Parathyroid adenoma (tissue), 2 donors: ENCODE results near the gene CRYAA.

Source experiments
- H2AFZ ChIP-seq: fragments of 300-600 bp; sonication (generic); one replicate; pipeline ENCODE4 v1.7.0; 2017; ENCODE audit warnings: antibody characterized with exemption, mild to moderate bottlenecking
- H3K27ac ChIP-seq: fragments of 300-600 bp; sonication (generic); one replicate; pipeline ENCODE4 v1.7.0; 2017
- H3K27me3 ChIP-seq: fragments of 300-600 bp; sonication (generic); one replicate; pipeline ENCODE4 v1.7.0; 2017; ENCODE audit warnings: low read length; ENCODE audit not compliant: control insufficient read depth, insufficient read depth
- H3K36me3 ChIP-seq: fragments of 300-600 bp; sonication (generic); one replicate; pipeline ENCODE4 v1.7.0; 2017; ENCODE audit warnings: low read length; ENCODE audit not compliant: control insufficient read depth, insufficient read depth
- H3K4me1 ChIP-seq: fragments of 300-600 bp; sonication (generic); one replicate; pipeline ENCODE4 v1.7.0; 2017; ENCODE audit warnings: control low read depth
- H3K4me2 ChIP-seq: fragments of 300-600 bp; sonication (generic); one replicate; pipeline ENCODE4 v1.7.0; 2017; ENCODE audit warnings: low read length
- H3K4me3 ChIP-seq: fragments of 300-600 bp; sonication (generic); one replicate; pipeline ENCODE4 v1.7.0; 2017; ENCODE audit warnings: low read depth, low read length
- H3K79me2 ChIP-seq: fragments of 300-600 bp; sonication (generic); one replicate; pipeline ENCODE4 v1.7.0; 2017; ENCODE audit warnings: control low read depth
- H3K9ac ChIP-seq: fragments of 300-600 bp; sonication (generic); one replicate; pipeline ENCODE4 v1.7.0; 2017; ENCODE audit warnings: mild to moderate bottlenecking
- H3K9me3 ChIP-seq: fragments of 300-600 bp; sonication (generic); one replicate; pipeline ENCODE4 v1.7.0; 2017; ENCODE audit warnings: low read length; ENCODE audit not compliant: control insufficient read depth
- TF ChIP-seq, protein P1 (sequence below): fragments of 300-600 bp; sonication (generic); IDR thresholded peaks from one replicate; pipeline ENCODE4 v1.7.0; 2017; ENCODE audit warnings: antibody characterized with exemption, mild to moderate bottlenecking
- donor health status: primary hyperparathyroidism.

The CRYAA gene

GRCh38 chr21:43194303-43195120 is 25.7 kb downstream of the CRYAA start:
- Histone ChIP-seq H2AFZ (peak overlapping the region; percentile 46), H3K9ac (no peak overlapping the region), H3K9me3 (no peaks in the 10 kb centered on the region), H3K36me3 (no peaks in the 10 kb centered on the region), H3K4me1 (peaks cover 7% of the 10 kb centered on the region), H3K4me2 (no peak overlapping the region), H3K27me3 (no peaks in the 10 kb centered on the region), H3K4me3 (no peak overlapping the region), H3K27ac (no peak overlapping the region), H3K79me2 (no peaks in the 10 kb centered on the region)
- TF ChIP-seq, protein P1, sequence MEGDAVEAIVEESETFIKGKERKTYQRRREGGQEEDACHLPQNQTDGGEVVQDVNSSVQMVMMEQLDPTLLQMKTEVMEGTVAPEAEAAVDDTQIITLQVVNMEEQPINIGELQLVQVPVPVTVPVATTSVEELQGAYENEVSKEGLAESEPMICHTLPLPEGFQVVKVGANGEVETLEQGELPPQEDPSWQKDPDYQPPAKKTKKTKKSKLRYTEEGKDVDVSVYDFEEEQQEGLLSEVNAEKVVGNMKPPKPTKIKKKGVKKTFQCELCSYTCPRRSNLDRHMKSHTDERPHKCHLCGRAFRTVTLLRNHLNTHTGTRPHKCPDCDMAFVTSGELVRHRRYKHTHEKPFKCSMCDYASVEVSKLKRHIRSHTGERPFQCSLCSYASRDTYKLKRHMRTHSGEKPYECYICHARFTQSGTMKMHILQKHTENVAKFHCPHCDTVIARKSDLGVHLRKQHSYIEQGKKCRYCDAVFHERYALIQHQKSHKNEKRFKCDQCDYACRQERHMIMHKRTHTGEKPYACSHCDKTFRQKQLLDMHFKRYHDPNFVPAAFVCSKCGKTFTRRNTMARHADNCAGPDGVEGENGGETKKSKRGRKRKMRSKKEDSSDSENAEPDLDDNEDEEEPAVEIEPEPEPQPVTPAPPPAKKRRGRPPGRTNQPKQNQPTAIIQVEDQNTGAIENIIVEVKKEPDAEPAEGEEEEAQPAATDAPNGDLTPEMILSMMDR = no peak

GRCh38 chr21:43195121-43196021 is 26.6 kb downstream of the CRYAA start:
- H3K9me3 ChIP-seq = no peaks in the 10 kb centered on the region
- no peaks in the 10 kb centered on the region for H3K36me3 ChIP-seq
- H3K4me2 ChIP-seq = no peak overlapping the region
- H2AFZ ChIP-seq = peak overlapping the region; percentile 46
- H3K27ac ChIP-seq = no peak overlapping the region
- no peaks in the 10 kb centered on the region for H3K79me2 ChIP-seq
- no peak overlapping the region for H3K9ac ChIP-seq
- no peaks in the 10 kb centered on the region for H3K27me3 ChIP-seq
- H3K4me1 ChIP-seq = peaks cover 7% of the 10 kb centered on the region
- H3K4me3 ChIP-seq = no peak overlapping the region
- TF ChIP-seq, protein P1 = no peak

GRCh38 chr21:43196826-43197225 is 28.0 kb downstream of the CRYAA start:
- TF ChIP-seq, protein P1 = no peak
- Histone ChIP-seq H3K9me3 (no peaks in the 10 kb centered on the region), H3K36me3 (no peaks in the 10 kb centered on the region), H3K4me3 (no peak overlapping the region), H3K79me2 (no peaks in the 10 kb centered on the region), H3K4me1 (peaks cover 7% of the 10 kb centered on the region), H3K27ac (no peak overlapping the region), H3K9ac (no peak overlapping the region), H2AFZ (no peak overlapping the region), H3K27me3 (no peaks in the 10 kb centered on the region), H3K4me2 (peak overlapping the region; percentile 10)

DNA sequence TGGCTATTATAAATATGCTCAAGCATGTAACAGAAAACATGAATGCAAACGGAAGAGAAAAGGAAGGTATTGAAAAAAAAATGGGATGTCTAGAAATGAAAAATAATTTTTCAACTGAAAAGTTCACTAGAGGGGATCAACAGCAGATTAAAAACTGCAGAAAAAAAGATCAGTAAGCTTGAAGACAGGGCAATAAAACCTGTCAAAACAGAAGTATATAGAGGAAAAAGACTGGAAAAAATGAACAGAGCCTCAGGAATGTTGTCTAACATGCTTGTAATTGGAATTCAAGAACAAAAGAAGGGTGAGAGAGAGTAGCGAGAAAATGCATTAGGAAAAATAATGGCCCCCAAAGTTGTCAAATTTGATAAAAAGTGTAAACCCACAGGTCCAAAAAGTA is 29.6 kb downstream of the CRYAA start:
- Histone ChIP-seq H3K27ac (no peak overlapping the region), H3K79me2 (no peaks in the 10 kb centered on the region), H3K36me3 (no peaks in the 10 kb centered on the region), H3K4me2 (no peak overlapping the region), H3K4me1 (peaks cover 7% of the 10 kb centered on the region), H3K9ac (no peak overlapping the region), H3K9me3 (no peaks in the 10 kb centered on the region), H3K4me3 (no peak overlapping the region), H3K27me3 (no peaks in the 10 kb centered on the region), H2AFZ (no peak overlapping the region)
- TF ChIP-seq, protein P1 = no peak
